Measurements from ENCODE around the gene TRIM60. TPM values are rescaled to one million over a fixed set of nuclear protein-coding genes. Genes with fewer than 3 reads are reported as not detected.
A peak's percentile ranks its signal among the peaks of the same experiment; 100 is the strongest.
"Not testable (repeated sequence)": the region's sequence is repeated elsewhere in the genome, so short reads cannot be mapped to it uniquely, and the experiment has no call there.

Gene TRIM60
- total and polyA plus RNA-seq, 2 donors (not counting 3 experiments of a cell fraction or from before 2014, with no cell fraction given): not detected

DNA sequence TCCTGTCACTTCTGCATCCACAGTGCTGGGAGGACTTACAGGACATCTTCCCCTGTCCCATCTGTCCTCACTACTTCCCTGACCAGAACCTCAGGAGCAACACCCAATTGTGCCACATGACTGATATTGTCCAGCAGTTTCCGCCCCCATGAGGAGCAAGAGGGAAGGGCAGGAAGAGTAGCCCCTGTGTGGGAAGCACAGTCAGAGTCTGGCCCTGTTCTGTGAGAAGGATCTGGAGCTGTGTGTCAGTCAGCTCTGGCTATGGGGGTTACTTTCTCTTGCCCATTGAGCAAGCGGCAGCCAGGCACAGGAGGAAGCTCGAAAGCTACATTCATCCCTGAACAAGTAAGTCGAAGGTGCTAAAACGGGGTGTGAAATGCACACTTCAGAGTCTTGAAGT is 14.8 kb upstream of the TRIM60 start:
- Histone ChIP-seq H3K27ac (ENCODE audit: insufficient read depth, low read depth, low read length) (no peak overlapping the region), H3K36me3 (ENCODE audit: control insufficient read depth in 2 of 2, extremely low read depth in 1 of 2, insufficient read depth in 2 of 2, low read length in 2 of 2) (no peaks in the 10 kb centered on the region), H3K9ac (replicated peaks; ENCODE audit: extremely low read depth, insufficient read depth, low read length) (no peak overlapping the region), H3K9me3 (replicated peaks; ENCODE audit: control insufficient read depth, insufficient read depth, low read length) (no peaks in the 10 kb centered on the region), H3K79me2 (ENCODE audit: control insufficient read depth, insufficient read depth, low read length) (no peaks in the 10 kb centered on the region), H3K4me1 (ENCODE audit: control insufficient read depth, extremely low read depth, insufficient read depth, low read length) (no peaks in the 10 kb centered on the region), H3K4me3 (replicated peaks in 1 of 3; ENCODE audit: insufficient read depth in 1 of 3, low read depth in 1 of 3, low read length in 3 of 3) (no peak overlapping the region), H3K9me1 (replicated peaks; ENCODE audit: control insufficient read depth, extremely low read depth, insufficient read depth, low read length) (no peaks in the 10 kb centered on the region), H3K4me2 (ENCODE audit: insufficient read depth, low read length) (no peak overlapping the region), H2AFZ (ENCODE audit: low read depth, low read length) (no peak overlapping the region), H4K20me1 (replicated peaks; ENCODE audit: control insufficient read depth, extremely low read depth, insufficient read depth, low read length) (no peaks in the 10 kb centered on the region), H3K27me3 (ENCODE audit: control insufficient read depth in 2 of 2, insufficient read depth in 2 of 2, low read length in 2 of 2) (no peaks in the 10 kb centered on the region)
- intact Hi-C loops (cut with micrococcal nuclease): no loop called here
- no TSS peak for BruUV-seq (replicated peaks)
- ChIA-PET CTCF (no interaction called here), POLR2A (no interaction called here)
- DNase-seq (ENCODE audit: low read depth, low spot score): no peak
- no peak for TF ChIP-seq MYC (IDR thresholded peaks at IDR 0.05; ENCODE audit: low read depth, low read length)
- peak in 1 of 2 donors; percentile 4 for TF ChIP-seq CTCF (IDR thresholded peaks at IDR 0.05; ENCODE audit: extremely low read depth in 1 of 2, insufficient read depth in 1 of 2, low read depth in 1 of 2, low read length in 2 of 2)
- dilution Hi-C loops (cut with MboI; ENCODE audit: extremely low pct_ligation_motif_present, low sequenced_read_pairs): no loop called here
- no peak for FAIRE-seq

- H3K4me2 ChIP-seq (ENCODE audit: insufficient read depth, low read length); CTCF ChIA-PET; H3K4me1 ChIP-seq (ENCODE audit: control insufficient read depth, extremely low read depth, insufficient read depth, low read length); dilution Hi-C loops (cut with MboI; ENCODE audit: extremely low pct_ligation_motif_present, low sequenced_read_pairs); POLR2A ChIA-PET; H4K20me1 ChIP-seq (replicated peaks; ENCODE audit: control insufficient read depth, extremely low read depth, insufficient read depth, low read length); H3K36me3 ChIP-seq (ENCODE audit: control insufficient read depth in 2 of 2, extremely low read depth in 1 of 2, insufficient read depth in 2 of 2, low read length in 2 of 2); H3K79me2 ChIP-seq (ENCODE audit: control insufficient read depth, insufficient read depth, low read length); FAIRE-seq; BruUV-seq (replicated peaks); H3K27me3 ChIP-seq (ENCODE audit: control insufficient read depth in 2 of 2, insufficient read depth in 2 of 2, low read length in 2 of 2); H3K9ac ChIP-seq (replicated peaks; ENCODE audit: extremely low read depth, insufficient read depth, low read length); H2AFZ ChIP-seq (ENCODE audit: low read depth, low read length); H3K27ac ChIP-seq (ENCODE audit: insufficient read depth, low read depth, low read length); H3K9me3 ChIP-seq (replicated peaks; ENCODE audit: control insufficient read depth, insufficient read depth, low read length); H3K9me1 ChIP-seq (replicated peaks; ENCODE audit: control insufficient read depth, extremely low read depth, insufficient read depth, low read length); intact Hi-C loops (cut with micrococcal nuclease); H3K4me3 ChIP-seq (replicated peaks in 1 of 3; ENCODE audit: insufficient read depth in 1 of 3, low read depth in 1 of 3, low read length in 3 of 3); DNase-seq (ENCODE audit: low read depth, low spot score): not testable (repeated sequence)
Measured at GRCh38 chr4:165019995-165020394, 11.8 kb upstream of the TRIM60 start.

GRCh38 chr4:165025782-165026181 is 6.0 kb upstream of the TRIM60 start:
- POLR2A ChIA-PET; H3K9me3 ChIP-seq (replicated peaks; ENCODE audit: control insufficient read depth, insufficient read depth, low read length); H3K27me3 ChIP-seq (ENCODE audit: control insufficient read depth in 2 of 2, insufficient read depth in 2 of 2, low read length in 2 of 2); H2AFZ ChIP-seq (ENCODE audit: low read depth, low read length); H3K36me3 ChIP-seq (ENCODE audit: control insufficient read depth in 2 of 2, extremely low read depth in 1 of 2, insufficient read depth in 2 of 2, low read length in 2 of 2); dilution Hi-C loops (cut with MboI; ENCODE audit: extremely low pct_ligation_motif_present, low sequenced_read_pairs); H3K27ac ChIP-seq (ENCODE audit: insufficient read depth, low read depth, low read length); FAIRE-seq; DNase-seq (ENCODE audit: low read depth, low spot score); H3K4me2 ChIP-seq (ENCODE audit: insufficient read depth, low read length); H3K79me2 ChIP-seq (ENCODE audit: control insufficient read depth, insufficient read depth, low read length); BruUV-seq (replicated peaks); intact Hi-C loops (cut with micrococcal nuclease); H3K9ac ChIP-seq (replicated peaks; ENCODE audit: extremely low read depth, insufficient read depth, low read length); H3K4me1 ChIP-seq (ENCODE audit: control insufficient read depth, extremely low read depth, insufficient read depth, low read length); H3K4me3 ChIP-seq (replicated peaks in 1 of 3; ENCODE audit: insufficient read depth in 1 of 3, low read depth in 1 of 3, low read length in 3 of 3); H3K9me1 ChIP-seq (replicated peaks; ENCODE audit: control insufficient read depth, extremely low read depth, insufficient read depth, low read length); CTCF ChIA-PET; H4K20me1 ChIP-seq (replicated peaks; ENCODE audit: control insufficient read depth, extremely low read depth, insufficient read depth, low read length): not testable (repeated sequence)

Measured in endothelial cell of umbilical vein (primary cell).